HCT116 (cell line): ENCODE measurements around the gene ACR. TPM values are rescaled to one million over a fixed set of nuclear protein-coding genes. Genes with fewer than 3 reads are reported as not detected.

ENCODE experiments used
- ATAC-seq: fragments of 200-7000 bp; cut with Tn5 transposase; 2 replicates; pipeline ENCODE4 v1.9.1; 2020; ENCODE audit warnings: mild to moderate bottlenecking, moderate library complexity
- BruUV-seq: library from RNA; stranded (reverse); fragments of 400-500 nt; replicated peaks from 2 replicates; lab custom pipeline; 2021; lab: Mats Ljungman, UMichigan
- CTCF ChIA-PET: fragments of 300-600 bp; sonication (Branson Sonifier 250); formaldehyde crosslinking; loops from one replicate; lab custom pipeline; 2021; ENCODE audit warnings: antibody characterized with exemption; lab: Charles Lee
- POLR2A ChIA-PET: fragments of 300-600, 350-600 bp; sonication (Branson Sonifier 250); formaldehyde crosslinking; loops from one replicate; lab custom pipeline; 2021; ENCODE audit warnings: antibody characterized with exemption; lab: Charles Lee
- RAD21 ChIA-PET, 2 experiments: fragments of 300-600 bp; sonication (Branson Sonifier 250); formaldehyde crosslinking; loops; one replicate each; lab custom pipeline; 2023; ENCODE audit warnings: low total read pairs in 2 of 2; ENCODE audit not compliant: uncharacterized antibody in 2 of 2, unreplicated experiment in 2 of 2, low non-redundant PET in 1 of 2; lab: Charles Lee
- DNase-seq: peaks from one replicate; pipeline ENCODE4 v3.0.0-alpha.2; 2010; ENCODE audit warnings: low read depth, low spot score
- H2AFZ ChIP-seq: fragments of 200-600 bp; shearing (Covaris generic), sonication (generic); 2 replicates; pipeline ENCODE4 v1.6.1; 2017; ENCODE audit warnings: low read depth, mixed run types, mixed read lengths, antibody characterized with exemption, low read length; ENCODE audit not compliant: poor library complexity, severe bottlenecking
- H3K27ac ChIP-seq: 2 replicates; pipeline ENCODE4 v1.5.1; 2012; ENCODE audit warnings: low read depth, low read length
- H3K27me3 ChIP-seq: fragments of 200-600 bp; sonication (generic); 2 replicates; pipeline ENCODE4 v1.6.1; 2016; ENCODE audit warnings: mixed run types, low read length, mixed read lengths; ENCODE audit not compliant: insufficient read depth
- H3K36me3 ChIP-seq, 2 experiments: fragments of 200-500 bp in 1 of 2; fragments of 200-600 bp in 1 of 2; sonication (Bioruptor generic) in 1 of 2; sonication (generic) in 1 of 2; 2 replicates each; pipeline versions ENCODE4 v1.5.1 to v1.6.1; 2014 to 2016; ENCODE audit warnings: low read length in 2 of 2, inconsistent platforms in 1 of 2, mixed read lengths in 1 of 2, mixed run types in 1 of 2; ENCODE audit not compliant: insufficient read depth in 2 of 2, control insufficient read depth in 1 of 2
- H3K4me1 ChIP-seq, 2 experiments: fragments of 200-600 bp in 1 of 2; sonication (generic) in 1 of 2; 2 replicates each; pipeline versions ENCODE4 v1.5.1 to v1.6.1; 2012 to 2017; ENCODE audit warnings: low read length in 2 of 2, inconsistent platforms in 1 of 2, mild to moderate bottlenecking in 1 of 2, mixed read lengths in 1 of 2, mixed run types in 1 of 2, moderate library complexity in 1 of 2; ENCODE audit not compliant: insufficient read depth in 2 of 2, control insufficient read depth in 1 of 2
- H3K4me2 ChIP-seq: fragments of 200-600 bp; sonication (generic); 2 replicates; pipeline ENCODE4 v1.6.1; 2017; ENCODE audit warnings: mixed run types, low read length, mixed read lengths
- H3K4me3 ChIP-seq, 2 experiments: fragments of 200-600 bp in 1 of 2; sonication (generic) in 1 of 2; replicated peaks in 1 of 2; 2 replicates each; pipeline ENCODE4 v1.5.1; 2011 to 2016; ENCODE audit warnings: low read length in 2 of 2, control low read depth in 1 of 2, low read depth in 1 of 2, mild to moderate bottlenecking in 1 of 2, mixed read lengths in 1 of 2, mixed run types in 1 of 2
- H3K79me2 ChIP-seq: fragments of 200-600 bp; sonication (generic); 2 replicates; pipeline ENCODE4 v1.6.1; 2017; ENCODE audit warnings: mild to moderate bottlenecking, mixed run types, low read length, moderate library complexity, mixed read lengths; ENCODE audit not compliant: insufficient read depth
- H3K9ac ChIP-seq: fragments of 200-600 bp; sonication (generic); 2 replicates; pipeline ENCODE4 v1.6.1; 2016; ENCODE audit warnings: low read length, mixed read lengths
- H3K9me2 ChIP-seq: fragments of 200-600 bp; sonication (generic), shearing (Covaris generic); 2 replicates; pipeline ENCODE4 v1.6.1; 2017; ENCODE audit warnings: mixed run types, mild to moderate bottlenecking, moderate library complexity; ENCODE audit not compliant: insufficient read depth
- H3K9me3 ChIP-seq, 2 experiments: fragments of 200-500 bp in 1 of 2; fragments of 200-600 bp in 1 of 2; sonication (Bioruptor generic) in 1 of 2; sonication (generic) in 1 of 2; 2 replicates each; pipeline ENCODE4 v1.6.1; 2014 to 2017; ENCODE audit warnings: low read length in 2 of 2, mixed read lengths in 2 of 2, inconsistent platforms in 1 of 2, low read depth in 1 of 2, mild to moderate bottlenecking in 1 of 2, mixed run types in 1 of 2, moderate library complexity in 1 of 2; ENCODE audit not compliant: control insufficient read depth in 1 of 2, insufficient read depth in 1 of 2
- H4K20me1 ChIP-seq: fragments of 200-600 bp; sonication (generic), shearing (Covaris generic); 2 replicates; pipeline ENCODE4 v1.6.1; 2017; ENCODE audit warnings: mixed run types, mild to moderate bottlenecking, moderate library complexity; ENCODE audit not compliant: insufficient read depth
- CBX3 ChIP-seq: IDR thresholded peaks from 2 replicates; pipeline ENCODE4 v1.6.1; 2012; ENCODE audit warnings: low read depth
- ELF1 ChIP-seq: IDR thresholded peaks from 2 replicates; pipeline ENCODE4 v1.6.1; 2012; ENCODE audit warnings: low read depth, borderline replicate concordance
- EZH2phosphoT487 ChIP-seq: fragments of 200-600 bp; IDR thresholded peaks from 2 replicates; pipeline ENCODE4 v1.6.1; 2018; ENCODE audit warnings: antibody characterized with exemption, borderline replicate concordance
- FOSL1 ChIP-seq: IDR thresholded peaks from 2 replicates; pipeline ENCODE4 v1.6.1; 2012; ENCODE audit warnings: low read depth
- JUND ChIP-seq: IDR thresholded peaks from 2 replicates; pipeline ENCODE4 v1.6.1; 2012
- POLR2A ChIP-seq: IDR thresholded peaks from 2 replicates; pipeline ENCODE4 v1.7.0; 2011; ENCODE audit warnings: borderline replicate concordance; ENCODE audit not compliant: insufficient read depth, insufficient read length; ENCODE audit errors: extremely low read depth
- POLR2AphosphoS5 ChIP-seq: IDR thresholded peaks from 2 replicates; pipeline ENCODE4 v1.6.1; 2011; ENCODE audit warnings: mild to moderate bottlenecking, low read depth, low read length, moderate library complexity
- SIN3A ChIP-seq: IDR thresholded peaks from 2 replicates; pipeline ENCODE4 v1.6.1; 2012; ENCODE audit warnings: low read depth
- SRF ChIP-seq: IDR thresholded peaks from 2 replicates; pipeline ENCODE4 v1.6.1; 2012; ENCODE audit warnings: low read depth
- TCF7L2 ChIP-seq: IDR thresholded peaks from 2 replicates; pipeline ENCODE4 v1.7.0; 2011; ENCODE audit warnings: borderline replicate concordance, inconsistent platforms; ENCODE audit not compliant: insufficient read depth, insufficient read length; ENCODE audit errors: extremely low read depth
- YY1 ChIP-seq: IDR thresholded peaks from 2 replicates; pipeline ENCODE4 v1.6.1; 2011; ENCODE audit warnings: low read length, low read depth, moderate library complexity, mild to moderate bottlenecking; ENCODE audit not compliant: insufficient replicate concordance; ENCODE audit errors: extremely low read depth
- ZFX ChIP-seq: fragments of 450-650 bp; IDR thresholded peaks from 2 replicates; pipeline ENCODE4 v1.6.1; 2017
- intact Hi-C: fragments of 100-400 bp; cut with micrococcal nuclease; formaldehyde crosslinking; loops from 2 replicates; pipeline ENCODE4 v1.10.0; 2022
- total RNA-seq: library from RNA; stranded (reverse); gene quantifications from one replicate; pipeline ENCODE4 v1.2.1, GENCODE V29; 2021; ENCODE audit not compliant: unreplicated experiment
- TF ChIP-seq, protein P1 (sequence below): IDR thresholded peaks from 2 replicates; pipeline ENCODE4 v1.6.1; 2012
- TF ChIP-seq, protein P2 (sequence below): IDR thresholded peaks from 2 replicates; pipeline ENCODE4 v1.6.1; 2012
- TF ChIP-seq, protein P3 (sequence below), 3 experiments: fragments of 200-600 bp in 1 of 3; sonication (generic) in 1 of 3; IDR thresholded peaks in 2 of 3; conservative IDR thresholded peaks in 1 of 3; 2 replicates each; pipeline ENCODE4 v1.5.1; 2012 to 2017; ENCODE audit warnings: low read depth in 2 of 3, low read length in 2 of 3, antibody characterized with exemption in 1 of 3, borderline replicate concordance in 1 of 3, control low read depth in 1 of 3, mild to moderate bottlenecking in 1 of 3, mixed read lengths in 1 of 3, mixed run types in 1 of 3, moderate library complexity in 1 of 3; ENCODE audit not compliant: insufficient read depth in 1 of 3
- TF ChIP-seq, protein P4 (sequence below): IDR thresholded peaks from 2 replicates; pipeline ENCODE4 v1.6.1; 2012; ENCODE audit warnings: low read depth
- TF ChIP-seq, protein P5 (sequence below): IDR thresholded peaks from 2 replicates; pipeline ENCODE4 v1.6.1; 2011; ENCODE audit warnings: mild to moderate bottlenecking, low read length, moderate library complexity; ENCODE audit not compliant: insufficient replicate concordance; ENCODE audit errors: extremely low read depth

Gene ACR
- total RNA-seq, 1 experiment from 2014 or later: 1.5 TPM

DNA sequence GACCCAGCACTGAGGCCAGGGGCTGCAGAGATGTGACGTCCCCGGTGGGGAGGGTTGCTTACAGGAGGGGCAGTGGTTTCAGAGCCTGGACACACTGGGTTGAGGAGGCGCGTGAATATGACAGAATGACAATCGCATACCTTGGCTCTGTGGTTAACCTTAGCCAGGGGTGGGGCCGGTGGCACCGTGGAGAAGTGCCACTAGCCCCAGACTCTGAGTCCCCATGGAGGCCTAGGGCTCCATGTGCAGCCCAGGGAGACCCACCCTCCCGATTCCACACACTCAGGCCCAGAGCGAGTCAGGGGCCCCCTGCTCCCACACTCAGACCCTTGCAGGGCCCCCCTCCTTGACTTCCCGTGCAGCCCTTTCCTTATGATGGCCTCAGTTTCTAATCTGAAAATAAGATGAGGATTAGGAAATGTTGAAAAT lies 3.6 kb upstream of the ACR start:
- peaks cover 0 to 12% of the 10 kb centered on the region in 2 experiments; a peak in 2 of 4 replicates for H3K4me1 ChIP-seq
- CTCF ChIA-PET: no interaction called here
- POLR2A ChIA-PET: no interaction called here
- no peaks in the 10 kb centered on the region for H3K27me3 ChIP-seq
- no peak overlapping the region for H3K9ac ChIP-seq
- H3K27ac ChIP-seq: no peak overlapping the region
- H3K9me2 ChIP-seq: no peaks in the 10 kb centered on the region
- TF ChIP-seq SIN3A: no peak
- no peak for TF ChIP-seq ZFX
- TF ChIP-seq POLR2A: no peak
- TF ChIP-seq YY1: no peak
- TF ChIP-seq, protein P1, sequence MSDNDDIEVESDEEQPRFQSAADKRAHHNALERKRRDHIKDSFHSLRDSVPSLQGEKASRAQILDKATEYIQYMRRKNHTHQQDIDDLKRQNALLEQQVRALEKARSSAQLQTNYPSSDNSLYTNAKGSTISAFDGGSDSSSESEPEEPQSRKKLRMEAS: no peak
- no peak for TF ChIP-seq POLR2AphosphoS5
- TF ChIP-seq FOSL1: no peak
- TF ChIP-seq ELF1: no peak
- TF ChIP-seq SRF: no peak
- TF ChIP-seq, protein P2, sequence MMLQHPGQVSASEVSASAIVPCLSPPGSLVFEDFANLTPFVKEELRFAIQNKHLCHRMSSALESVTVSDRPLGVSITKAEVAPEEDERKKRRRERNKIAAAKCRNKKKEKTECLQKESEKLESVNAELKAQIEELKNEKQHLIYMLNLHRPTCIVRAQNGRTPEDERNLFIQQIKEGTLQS: no peak
- TF ChIP-seq, protein P3, sequence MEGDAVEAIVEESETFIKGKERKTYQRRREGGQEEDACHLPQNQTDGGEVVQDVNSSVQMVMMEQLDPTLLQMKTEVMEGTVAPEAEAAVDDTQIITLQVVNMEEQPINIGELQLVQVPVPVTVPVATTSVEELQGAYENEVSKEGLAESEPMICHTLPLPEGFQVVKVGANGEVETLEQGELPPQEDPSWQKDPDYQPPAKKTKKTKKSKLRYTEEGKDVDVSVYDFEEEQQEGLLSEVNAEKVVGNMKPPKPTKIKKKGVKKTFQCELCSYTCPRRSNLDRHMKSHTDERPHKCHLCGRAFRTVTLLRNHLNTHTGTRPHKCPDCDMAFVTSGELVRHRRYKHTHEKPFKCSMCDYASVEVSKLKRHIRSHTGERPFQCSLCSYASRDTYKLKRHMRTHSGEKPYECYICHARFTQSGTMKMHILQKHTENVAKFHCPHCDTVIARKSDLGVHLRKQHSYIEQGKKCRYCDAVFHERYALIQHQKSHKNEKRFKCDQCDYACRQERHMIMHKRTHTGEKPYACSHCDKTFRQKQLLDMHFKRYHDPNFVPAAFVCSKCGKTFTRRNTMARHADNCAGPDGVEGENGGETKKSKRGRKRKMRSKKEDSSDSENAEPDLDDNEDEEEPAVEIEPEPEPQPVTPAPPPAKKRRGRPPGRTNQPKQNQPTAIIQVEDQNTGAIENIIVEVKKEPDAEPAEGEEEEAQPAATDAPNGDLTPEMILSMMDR (IDR thresholded peaks at IDR 0.05 in 2 of 3, conservative IDR thresholded peaks at IDR 0.05 in 1 of 3; ENCODE audit: borderline replicate concordance in 1 of 3, insufficient read depth in 1 of 3, low read depth in 2 of 3, low read length in 2 of 3): no peak
- no peak for TF ChIP-seq JUND
- no peak for TF ChIP-seq EZH2phosphoT487
- TF ChIP-seq, protein P4, sequence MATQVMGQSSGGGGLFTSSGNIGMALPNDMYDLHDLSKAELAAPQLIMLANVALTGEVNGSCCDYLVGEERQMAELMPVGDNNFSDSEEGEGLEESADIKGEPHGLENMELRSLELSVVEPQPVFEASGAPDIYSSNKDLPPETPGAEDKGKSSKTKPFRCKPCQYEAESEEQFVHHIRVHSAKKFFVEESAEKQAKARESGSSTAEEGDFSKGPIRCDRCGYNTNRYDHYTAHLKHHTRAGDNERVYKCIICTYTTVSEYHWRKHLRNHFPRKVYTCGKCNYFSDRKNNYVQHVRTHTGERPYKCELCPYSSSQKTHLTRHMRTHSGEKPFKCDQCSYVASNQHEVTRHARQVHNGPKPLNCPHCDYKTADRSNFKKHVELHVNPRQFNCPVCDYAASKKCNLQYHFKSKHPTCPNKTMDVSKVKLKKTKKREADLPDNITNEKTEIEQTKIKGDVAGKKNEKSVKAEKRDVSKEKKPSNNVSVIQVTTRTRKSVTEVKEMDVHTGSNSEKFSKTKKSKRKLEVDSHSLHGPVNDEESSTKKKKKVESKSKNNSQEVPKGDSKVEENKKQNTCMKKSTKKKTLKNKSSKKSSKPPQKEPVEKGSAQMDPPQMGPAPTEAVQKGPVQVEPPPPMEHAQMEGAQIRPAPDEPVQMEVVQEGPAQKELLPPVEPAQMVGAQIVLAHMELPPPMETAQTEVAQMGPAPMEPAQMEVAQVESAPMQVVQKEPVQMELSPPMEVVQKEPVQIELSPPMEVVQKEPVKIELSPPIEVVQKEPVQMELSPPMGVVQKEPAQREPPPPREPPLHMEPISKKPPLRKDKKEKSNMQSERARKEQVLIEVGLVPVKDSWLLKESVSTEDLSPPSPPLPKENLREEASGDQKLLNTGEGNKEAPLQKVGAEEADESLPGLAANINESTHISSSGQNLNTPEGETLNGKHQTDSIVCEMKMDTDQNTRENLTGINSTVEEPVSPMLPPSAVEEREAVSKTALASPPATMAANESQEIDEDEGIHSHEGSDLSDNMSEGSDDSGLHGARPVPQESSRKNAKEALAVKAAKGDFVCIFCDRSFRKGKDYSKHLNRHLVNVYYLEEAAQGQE: no peak
- TF ChIP-seq TCF7L2: no peak
- TF ChIP-seq, protein P5, sequence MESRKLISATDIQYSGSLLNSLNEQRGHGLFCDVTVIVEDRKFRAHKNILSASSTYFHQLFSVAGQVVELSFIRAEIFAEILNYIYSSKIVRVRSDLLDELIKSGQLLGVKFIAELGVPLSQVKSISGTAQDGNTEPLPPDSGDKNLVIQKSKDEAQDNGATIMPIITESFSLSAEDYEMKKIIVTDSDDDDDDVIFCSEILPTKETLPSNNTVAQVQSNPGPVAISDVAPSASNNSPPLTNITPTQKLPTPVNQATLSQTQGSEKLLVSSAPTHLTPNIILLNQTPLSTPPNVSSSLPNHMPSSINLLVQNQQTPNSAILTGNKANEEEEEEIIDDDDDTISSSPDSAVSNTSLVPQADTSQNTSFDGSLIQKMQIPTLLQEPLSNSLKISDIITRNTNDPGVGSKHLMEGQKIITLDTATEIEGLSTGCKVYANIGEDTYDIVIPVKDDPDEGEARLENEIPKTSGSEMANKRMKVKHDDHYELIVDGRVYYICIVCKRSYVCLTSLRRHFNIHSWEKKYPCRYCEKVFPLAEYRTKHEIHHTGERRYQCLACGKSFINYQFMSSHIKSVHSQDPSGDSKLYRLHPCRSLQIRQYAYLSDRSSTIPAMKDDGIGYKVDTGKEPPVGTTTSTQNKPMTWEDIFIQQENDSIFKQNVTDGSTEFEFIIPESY: no peak
- TF ChIP-seq CBX3: no peak
- TF ChIP-seq, all 23 proteins: peak for 0
- no peak for ATAC-seq
- intact Hi-C loops: no loop called here
- Histone ChIP-seq H3K4me3 (no peak overlapping the region), H3K4me2 (no peak overlapping the region), H3K79me2 (no peaks in the 10 kb centered on the region), H4K20me1 (no peaks in the 10 kb centered on the region), H3K9me3 (no peaks in the 10 kb centered on the region), H2AFZ (no peak overlapping the region), H3K36me3 (no peaks in the 10 kb centered on the region; a peak in 1 of 4 replicates)
- no peak for DNase-seq
- BruUV-seq: no TSS peak
- RAD21 ChIA-PET: no interaction called here
